ACHN (cell line): Measurements from ENCODE around the gene SV2A.

Experiments used
- DNase-seq: peaks from one replicate; pipeline ENCODE4 v3.0.0-alpha.2; 2015
- in situ Hi-C: cut with HindIII; loops from 2 replicates; pipeline ENCODE4 v1.10.0; 2017; ENCODE audit warnings: low sequenced_read_pairs, low pct_ligation_motif_present, low pct_unique_long_range_greater_than_20kb

SV2A gene

GRCh38 chr1:149934356-149934755, 16.7 kb upstream of the SV2A start:
- in situ Hi-C loops, result no loop called here
- DNase-seq, result no peak

- DNase-seq, result no peak
- in situ Hi-C loops, result no loop called here
Measured at GRCh38 chr1:149933208-149933607, 15.6 kb upstream of the SV2A start.

GRCh38 chr1:149932474-149932873, 14.8 kb upstream of the SV2A start:
- in situ Hi-C loops, result no loop called here
- DNase-seq, result no peak

DNA sequence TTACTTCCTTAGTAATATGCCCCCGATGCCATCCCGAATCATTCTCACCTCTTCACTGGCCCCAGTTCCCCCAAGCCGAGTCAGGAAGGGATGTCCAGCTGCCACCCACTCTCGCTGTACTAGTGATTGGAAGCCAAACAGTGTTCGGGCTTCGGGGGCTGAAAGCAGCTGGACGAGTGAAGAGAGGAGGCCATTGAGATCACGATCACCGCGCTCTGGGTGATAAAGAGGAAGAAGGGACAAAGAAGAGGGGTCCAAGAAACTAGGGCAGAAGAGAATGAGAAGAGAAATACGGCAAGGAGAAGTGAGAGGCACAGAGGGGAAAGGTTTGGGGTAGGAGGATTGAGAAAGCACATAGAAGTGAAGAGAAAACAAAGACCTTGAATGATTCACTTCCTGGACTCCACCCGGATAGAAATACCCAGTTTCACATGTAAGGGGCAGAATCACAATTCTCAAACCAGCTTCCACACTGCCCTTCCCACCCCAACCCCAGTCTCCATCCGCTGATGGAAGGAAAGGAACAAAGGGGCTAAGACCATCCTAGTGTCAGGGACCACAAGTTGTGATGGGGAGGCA, 13.7 kb upstream of the SV2A start:
- in situ Hi-C loops, result no loop called here
- DNase-seq, result no peak

DNA sequence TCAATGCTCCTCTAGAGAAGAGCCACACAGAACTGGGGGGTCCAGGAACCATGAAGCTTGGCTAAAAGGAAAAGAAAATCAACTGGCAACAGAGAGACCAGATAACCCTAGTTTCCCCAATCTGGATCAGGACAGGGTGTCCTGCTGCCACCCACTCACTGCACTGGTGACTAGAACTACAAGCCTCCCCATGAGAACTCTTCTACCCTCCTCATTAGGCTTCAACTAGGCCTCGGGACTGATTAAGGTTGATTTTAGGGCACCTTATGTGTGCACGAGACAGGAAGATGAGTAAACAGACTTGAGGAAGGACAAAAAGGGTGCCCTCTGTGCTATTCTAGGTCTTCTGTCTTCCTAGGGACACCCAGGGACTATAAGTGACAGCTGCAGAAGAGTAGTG, 12.2 kb upstream of the SV2A start:
- no peak for DNase-seq
- in situ Hi-C loops, result no loop called here

GRCh38 chr1:149928401-149928724, 10.7 kb upstream of the SV2A start:
- in situ Hi-C loops, result no loop called here

DNA sequence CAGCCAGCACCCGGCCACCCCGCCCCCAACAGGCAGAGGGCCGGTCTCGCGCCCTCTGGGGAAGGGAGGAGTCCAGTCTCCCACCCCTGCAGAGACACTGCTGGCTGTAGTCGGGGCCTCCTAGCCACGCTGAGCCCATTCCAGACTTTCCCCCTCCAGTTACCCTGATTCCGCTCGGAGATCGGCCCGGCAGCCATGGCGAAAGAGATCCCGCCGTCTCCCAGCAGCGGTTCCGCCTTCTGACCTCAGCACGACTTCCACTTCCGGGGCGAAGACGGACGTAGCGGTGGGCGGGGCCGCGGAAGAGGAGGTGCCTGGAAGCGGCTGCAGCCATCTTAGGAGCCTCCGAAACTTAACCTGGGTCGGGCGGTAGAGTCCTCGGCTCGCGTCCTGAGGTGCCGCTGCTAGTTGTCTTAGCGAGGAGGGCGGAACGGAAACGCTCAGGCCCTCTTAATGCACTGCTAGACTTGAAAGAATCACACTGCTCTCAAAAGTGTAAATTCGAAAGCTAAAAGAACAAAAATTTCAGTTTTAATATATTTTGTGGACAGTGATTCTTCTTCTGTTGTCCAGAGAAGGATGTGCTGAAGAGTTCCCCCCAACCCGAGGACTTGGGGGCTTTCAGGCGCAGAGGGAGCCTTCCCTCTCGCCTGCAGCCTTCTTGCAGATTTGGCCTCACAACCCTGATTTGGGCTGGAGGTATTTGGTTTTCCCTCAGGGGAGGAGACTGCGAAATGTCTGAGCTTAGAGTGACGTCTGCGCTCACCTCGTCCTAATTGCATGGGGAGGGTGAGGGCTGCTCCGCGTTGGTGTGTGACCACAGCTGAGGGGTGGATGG, 10.1 kb upstream of the SV2A start, which contains the start of gene SF3B4:
Gene SF3B4 (minus strand): TSS at position 241 of the 838 bp plus-strand sequence. CDS start 44 bp downstream, at position 197.
- DNase-seq, result peak; percentile 96
- in situ Hi-C loops, result no loop called here

More at GRCh38 chr1:149928401-149928724, 10.7 kb upstream of the SV2A start:
- DNase-seq, result no peak

DNA sequence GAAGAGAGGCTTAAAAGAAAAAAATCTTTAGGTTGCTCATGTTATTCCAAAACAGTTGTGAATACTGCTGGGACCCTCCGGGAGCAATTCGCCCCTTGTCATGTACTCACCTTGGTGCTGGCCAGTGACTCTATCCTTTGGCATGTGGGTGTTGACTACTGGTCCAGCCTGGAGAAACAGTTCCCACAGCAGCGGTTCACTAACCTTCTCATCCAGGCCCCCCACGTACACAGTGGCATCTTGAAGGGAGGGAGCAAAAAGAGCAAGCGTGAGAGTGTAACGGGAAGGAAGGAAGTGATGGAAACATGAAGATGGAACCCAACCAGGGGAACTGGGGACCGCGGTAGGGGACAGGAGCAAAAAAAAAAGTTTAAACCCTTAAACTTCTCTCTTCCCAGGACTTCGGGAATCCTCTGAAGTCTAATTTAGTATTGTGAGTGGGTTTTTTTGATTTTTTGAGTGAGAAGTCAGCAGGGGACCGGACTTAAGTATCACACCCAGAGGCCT, 9.5 kb upstream of the SV2A start:
- peak; percentile 27 for DNase-seq
- in situ Hi-C loops, result no loop called here

DNA sequence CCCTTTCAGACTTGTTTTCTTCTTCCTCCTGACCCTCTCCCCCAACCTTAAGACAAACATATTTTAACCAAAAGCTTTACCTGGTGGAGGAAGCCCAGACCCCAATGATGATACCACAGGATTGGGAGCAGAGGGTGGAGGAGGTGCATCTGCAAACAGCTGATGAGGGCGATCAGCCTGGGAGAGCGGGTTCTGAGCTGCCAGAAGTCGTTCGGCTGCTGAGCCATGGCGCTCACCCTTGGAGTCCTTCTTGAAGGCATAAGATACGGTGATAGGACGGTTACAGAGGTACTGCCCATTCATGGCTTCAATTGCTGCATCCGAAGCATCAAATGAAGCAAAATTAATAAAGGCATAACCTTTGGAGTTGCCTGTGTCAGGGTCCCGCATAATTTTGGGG, 8.7 kb upstream of the SV2A start:
- no peak for DNase-seq
- in situ Hi-C loops, result no loop called here

GRCh38 chr1:149925751-149926150, 8.1 kb upstream of the SV2A start:
- no peak for DNase-seq
- in situ Hi-C loops, result no loop called here

GRCh38 chr1:149925345-149925744, 7.7 kb upstream of the SV2A start:
- DNase-seq, result no peak
- in situ Hi-C loops, result no loop called here

DNA sequence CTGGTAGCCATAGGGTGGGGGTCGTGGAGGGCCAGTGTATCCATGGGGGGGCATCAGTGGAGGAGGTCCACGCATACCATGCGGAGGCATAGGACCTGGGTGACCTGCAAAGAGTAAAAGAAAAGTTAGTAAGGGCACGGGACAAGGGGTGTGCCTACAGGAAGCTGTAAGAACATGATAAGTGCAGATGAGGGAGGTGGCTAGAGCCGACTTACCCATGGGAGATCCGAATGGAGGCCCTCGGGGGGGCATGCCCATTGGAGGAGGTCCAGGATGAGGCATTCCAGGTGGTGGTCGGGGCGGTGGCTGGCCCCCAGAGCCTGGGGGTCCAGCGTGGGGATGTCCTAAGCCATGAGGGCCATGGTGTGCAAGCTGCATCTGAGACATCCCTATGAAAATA, 6.0 kb upstream of the SV2A start:
- in situ Hi-C loops, result no loop called here
- no peak for DNase-seq

- DNase-seq, result no peak
- in situ Hi-C loops, result no loop called here
Measured at GRCh38 chr1:149916898-149917252, 769 bp downstream of the SV2A start.

- no peak for DNase-seq
- in situ Hi-C loops, result no loop called here
Measured at GRCh38 chr1:149916193-149916897, 1.3 kb downstream of the SV2A start.

GRCh38 chr1:149915429-149916192, 2.0 kb downstream of the SV2A start:
- in situ Hi-C loops, result no loop called here

GRCh38 chr1:149914545-149914944, 3.1 kb downstream of the SV2A start:
- DNase-seq, result no peak
- in situ Hi-C loops, result no loop called here

More at GRCh38 chr1:149915429-149916192, 2.0 kb downstream of the SV2A start:
- DNase-seq, result no peak

- in situ Hi-C loops, result no loop called here
- DNase-seq, result no peak
Measured at GRCh38 chr1:149906570-149907075, 11.0 kb downstream of the SV2A start.

- no peak for DNase-seq
- in situ Hi-C loops, result no loop called here
Measured at GRCh38 chr1:149903836-149904491, 13.7 kb downstream of the SV2A start.
